Middle frontal gyrus (tissue), 1 donor: ENCODE data around the gene ATOH1.

Source experiments
- DNase-seq: peaks from one replicate; pipeline ENCODE4 v3.0.0-alpha.2; 2015; ENCODE audit warnings: low spot score; ENCODE audit errors: extremely low spot score

Gene ATOH1

GRCh38 chr4:93828332-93828994, at the start of gene ATOH1:
ATOH1 (plus strand) TSS chr4:93828753; CDS start chr4:93828927, 174 bp downstream.
- DNase-seq: no peak

DNA sequence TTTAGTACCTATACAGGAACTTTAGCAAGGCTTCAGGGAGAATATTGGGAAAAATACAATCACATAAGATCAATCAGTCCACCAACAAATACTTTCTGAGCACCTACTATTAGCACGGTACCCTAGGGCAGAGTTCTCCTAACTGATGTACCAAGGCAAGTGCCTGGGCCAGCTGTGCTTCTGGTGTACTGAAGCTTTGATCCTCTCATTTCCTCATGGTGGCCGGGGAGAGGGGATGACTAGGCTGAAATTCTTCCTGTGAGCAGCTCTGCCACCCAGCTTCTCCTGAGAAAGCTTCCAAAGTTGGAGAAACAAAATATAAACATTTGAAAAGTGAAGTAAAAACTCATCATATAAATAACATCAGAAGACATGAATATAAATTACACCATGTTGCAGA, 49.3 kb upstream of the ATOH1 start:
- no peak for DNase-seq

- DNase-seq: no peak
These were observed 48.5 kb upstream of the ATOH1 start for GRCh38 chr4:93780080-93780479.

DNA sequence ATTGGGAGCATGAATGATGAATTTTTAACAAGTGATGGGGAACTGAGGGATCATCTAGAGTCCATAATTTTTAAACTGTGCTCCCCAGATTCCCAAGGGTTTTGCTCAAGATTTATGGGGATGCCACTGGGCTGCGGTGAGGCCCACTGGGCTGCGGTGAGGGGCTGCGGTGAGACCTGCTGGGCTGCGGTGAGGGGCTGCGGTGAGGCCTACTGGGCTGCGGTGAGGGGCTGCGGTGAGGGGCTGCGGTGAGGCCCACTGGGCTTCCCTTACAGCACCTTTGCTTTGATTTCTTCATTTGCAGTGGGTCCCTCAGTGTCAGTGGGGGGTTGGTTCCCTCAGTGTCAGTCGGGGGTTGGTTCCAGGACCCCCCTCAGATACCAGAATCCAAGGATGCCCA, 47.4 kb upstream of the ATOH1 start:
- DNase-seq: no peak

DNA sequence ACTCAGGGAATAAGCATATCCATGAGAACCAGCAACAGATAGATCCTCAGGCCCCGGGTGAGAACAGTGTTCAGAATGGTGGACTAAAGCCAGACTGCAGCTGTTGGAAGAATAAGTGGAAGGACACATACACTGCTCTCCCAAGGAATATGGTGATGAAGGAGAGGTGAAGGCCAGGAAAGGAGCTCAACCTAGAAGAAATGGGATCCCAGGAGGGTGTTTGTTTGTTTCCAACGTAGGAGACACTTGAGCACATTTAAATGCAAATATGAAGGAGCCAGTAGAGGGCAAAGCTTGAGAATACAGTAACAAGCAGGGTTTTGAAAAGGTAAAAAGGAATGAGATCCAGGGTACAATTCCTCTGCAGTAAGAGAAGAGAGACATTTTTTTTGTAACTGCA, 42.4 kb upstream of the ATOH1 start:
- no peak for DNase-seq

DNA sequence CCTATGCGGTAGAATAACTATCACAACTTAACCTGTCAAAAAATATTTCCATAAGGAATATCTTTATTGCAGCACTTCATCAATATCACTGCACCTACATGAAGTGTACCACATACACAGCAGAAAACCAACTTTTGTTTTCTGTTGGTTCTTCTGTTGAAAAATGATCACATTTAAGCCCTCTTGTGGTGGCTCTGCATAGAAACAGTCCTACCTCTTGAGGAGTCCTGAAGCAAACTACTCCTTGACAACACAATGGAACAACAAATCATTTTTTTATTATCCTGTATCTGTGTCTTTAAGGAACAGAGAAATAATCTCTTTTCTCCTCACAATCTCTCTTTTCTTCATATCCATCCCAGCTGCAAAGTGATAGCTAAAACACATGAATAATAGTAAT, 39.8 kb upstream of the ATOH1 start:
- DNase-seq: no peak

GRCh38 chr4:93791570-93792195, 36.9 kb upstream of the ATOH1 start:
- peak; percentile 29 for DNase-seq

DNA sequence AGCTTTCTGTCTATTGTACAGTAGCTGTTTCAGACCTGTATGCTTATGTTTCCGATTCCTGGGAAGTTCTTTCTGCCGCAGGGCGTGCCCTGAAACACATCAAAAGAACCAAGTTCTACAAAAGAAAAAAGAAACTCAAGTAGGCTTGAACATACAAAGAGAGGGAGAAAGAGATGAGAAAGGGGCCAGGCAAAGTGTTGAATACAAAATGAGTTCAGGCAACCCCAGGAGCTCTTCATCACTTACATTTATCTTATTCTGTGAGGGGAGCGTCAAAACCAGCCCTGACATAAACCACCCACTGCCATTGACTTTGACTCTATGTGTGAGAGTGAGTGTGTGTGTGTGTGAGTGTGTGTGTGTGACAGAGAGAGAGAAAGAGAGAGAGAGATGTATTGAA, 26.5 kb upstream of the ATOH1 start:
- DNase-seq: no peak

DNA sequence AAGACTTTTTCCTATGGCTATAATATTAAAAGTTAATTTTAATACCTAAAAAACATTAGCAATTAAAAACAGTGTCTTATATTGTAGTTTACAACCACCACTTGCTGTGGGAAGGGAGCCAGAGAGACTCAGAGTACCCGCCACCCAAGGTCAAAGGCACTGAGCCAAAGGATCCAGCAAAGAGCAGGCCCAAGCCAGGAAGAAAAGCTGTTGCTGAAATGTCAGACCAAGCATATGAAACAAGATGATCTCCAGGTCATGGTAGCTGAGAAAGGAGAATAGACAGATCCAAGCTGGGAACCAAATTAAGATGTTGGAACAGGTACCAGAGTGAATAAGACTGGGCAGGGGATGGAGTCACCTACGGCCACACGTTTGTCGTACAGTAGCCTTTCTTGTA, 18.8 kb upstream of the ATOH1 start:
- no peak for DNase-seq

DNA sequence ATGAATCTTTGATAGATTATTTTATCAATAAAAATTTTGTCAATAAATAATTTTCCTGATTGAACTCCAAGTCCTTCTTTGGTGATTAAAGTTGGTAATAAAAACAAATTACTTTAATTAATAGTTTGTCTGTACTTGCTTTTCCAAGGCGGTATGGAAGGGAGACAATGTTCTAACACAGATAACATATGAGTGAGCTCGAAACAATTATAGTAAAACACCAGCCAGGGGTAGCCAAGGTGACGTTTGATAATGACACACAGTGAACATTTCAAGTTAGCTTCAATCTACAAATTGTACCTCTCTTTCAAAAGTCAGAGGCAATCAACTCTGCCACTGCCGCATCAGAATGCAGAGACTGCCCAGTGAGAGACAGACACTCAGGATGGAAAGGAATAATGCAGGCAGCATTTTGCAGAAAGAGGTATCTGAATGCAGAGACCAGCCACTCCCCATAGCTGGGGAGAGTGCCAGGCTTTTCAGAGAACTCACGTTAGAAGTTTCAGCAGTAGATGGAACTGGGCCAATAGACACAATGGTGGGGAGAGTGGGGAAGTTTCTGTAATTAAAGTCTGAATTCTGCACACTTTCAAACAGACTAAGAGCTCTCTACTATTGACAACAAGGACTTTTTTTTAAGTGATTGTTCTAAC, 18.1 kb upstream of the ATOH1 start:
- no peak for DNase-seq

GRCh38 chr4:93813092-93813491, 15.5 kb upstream of the ATOH1 start:
- DNase-seq: no peak

GRCh38 chr4:93814141-93814540, 14.4 kb upstream of the ATOH1 start:
- no peak for DNase-seq

- DNase-seq: no peak
These were observed 13.8 kb upstream of the ATOH1 start for GRCh38 chr4:93814722-93815121.

DNA sequence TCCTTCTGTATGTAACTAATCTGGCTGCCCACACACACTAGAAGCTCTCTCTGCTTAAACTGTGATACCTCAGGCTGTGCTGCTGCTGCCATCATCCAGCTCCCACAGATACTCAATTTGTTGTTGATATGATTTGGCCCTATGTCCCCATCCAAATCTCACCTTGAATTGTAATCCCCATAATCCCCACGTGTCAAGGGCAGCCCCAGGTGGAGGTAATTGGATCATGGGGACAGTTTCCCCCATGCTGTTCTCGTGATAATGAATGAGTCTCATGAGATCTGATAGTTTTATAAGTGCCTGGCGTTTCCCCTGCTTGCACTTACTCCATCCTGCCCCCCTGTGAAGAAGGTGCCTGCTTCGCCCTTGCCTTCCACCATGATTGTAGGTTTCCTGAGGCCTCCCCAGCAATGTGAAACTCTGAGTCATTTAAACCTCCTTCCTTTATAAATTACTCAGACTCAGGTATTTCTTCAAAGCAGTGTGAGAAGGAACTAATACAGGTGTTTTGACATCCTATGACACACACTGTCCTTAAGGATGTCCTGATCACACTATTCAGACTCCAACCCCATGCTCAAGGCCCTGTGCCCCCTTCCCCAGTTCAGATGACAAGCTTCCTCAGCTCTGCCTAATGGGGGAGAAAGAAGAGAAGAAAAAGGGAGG, 2.9 kb upstream of the ATOH1 start:
- no peak for DNase-seq

DNA sequence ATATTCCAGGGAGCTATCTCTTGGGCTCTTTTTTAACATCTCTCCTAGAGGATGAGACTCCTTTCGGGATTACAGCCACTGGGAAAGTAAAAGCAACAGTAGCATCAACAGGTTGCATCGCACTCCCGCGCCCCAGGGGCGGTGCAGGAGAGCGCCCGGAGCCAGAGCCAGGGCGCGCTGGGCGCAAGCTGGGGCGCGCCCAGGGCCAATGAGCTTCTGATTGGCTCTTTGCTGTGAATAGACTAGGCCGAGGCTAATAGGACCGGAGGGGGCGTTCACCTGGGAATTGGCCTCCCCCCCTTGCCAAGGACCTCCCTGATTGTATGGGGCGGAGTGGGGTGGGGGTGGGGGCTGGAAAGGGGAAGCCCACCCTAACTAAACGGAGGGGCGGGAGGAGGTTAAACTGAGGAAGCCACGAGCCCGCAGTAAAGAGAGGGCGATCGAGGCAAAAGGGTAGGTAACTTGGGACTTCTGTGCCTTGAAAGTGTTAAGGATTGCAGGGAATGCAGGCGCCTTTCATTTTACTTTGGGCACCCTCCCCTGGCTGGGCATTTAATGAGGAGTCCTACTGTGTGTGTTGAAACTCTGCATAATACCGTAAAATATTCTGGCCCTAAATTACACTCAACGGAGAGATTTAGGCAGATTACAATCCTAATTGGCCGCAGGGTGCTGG, 1.1 kb upstream of the ATOH1 start:
- DNase-seq: no peak

DNA sequence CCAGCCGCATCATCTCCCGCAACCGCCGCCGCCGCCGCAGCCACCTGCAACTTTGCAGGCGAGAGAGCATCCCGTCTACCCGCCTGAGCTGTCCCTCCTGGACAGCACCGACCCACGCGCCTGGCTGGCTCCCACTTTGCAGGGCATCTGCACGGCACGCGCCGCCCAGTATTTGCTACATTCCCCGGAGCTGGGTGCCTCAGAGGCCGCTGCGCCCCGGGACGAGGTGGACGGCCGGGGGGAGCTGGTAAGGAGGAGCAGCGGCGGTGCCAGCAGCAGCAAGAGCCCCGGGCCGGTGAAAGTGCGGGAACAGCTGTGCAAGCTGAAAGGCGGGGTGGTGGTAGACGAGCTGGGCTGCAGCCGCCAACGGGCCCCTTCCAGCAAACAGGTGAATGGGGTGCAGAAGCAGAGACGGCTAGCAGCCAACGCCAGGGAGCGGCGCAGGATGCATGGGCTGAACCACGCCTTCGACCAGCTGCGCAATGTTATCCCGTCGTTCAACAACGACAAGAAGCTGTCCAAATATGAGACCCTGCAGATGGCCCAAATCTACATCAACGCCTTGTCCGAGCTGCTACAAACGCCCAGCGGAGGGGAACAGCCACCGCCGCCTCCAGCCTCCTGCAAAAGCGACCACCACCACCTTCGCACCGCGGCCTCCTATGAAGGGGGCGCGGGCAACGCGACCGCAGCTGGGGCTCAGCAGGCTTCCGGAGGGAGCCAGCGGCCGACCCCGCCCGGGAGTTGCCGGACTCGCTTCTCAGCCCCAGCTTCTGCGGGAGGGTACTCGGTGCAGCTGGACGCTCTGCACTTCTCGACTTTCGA, 654 bp downstream of the ATOH1 start:
- DNase-seq: no peak

- no peak for DNase-seq
These were observed 1.5 kb downstream of the ATOH1 start for GRCh38 chr4:93829820-93830687.

DNA sequence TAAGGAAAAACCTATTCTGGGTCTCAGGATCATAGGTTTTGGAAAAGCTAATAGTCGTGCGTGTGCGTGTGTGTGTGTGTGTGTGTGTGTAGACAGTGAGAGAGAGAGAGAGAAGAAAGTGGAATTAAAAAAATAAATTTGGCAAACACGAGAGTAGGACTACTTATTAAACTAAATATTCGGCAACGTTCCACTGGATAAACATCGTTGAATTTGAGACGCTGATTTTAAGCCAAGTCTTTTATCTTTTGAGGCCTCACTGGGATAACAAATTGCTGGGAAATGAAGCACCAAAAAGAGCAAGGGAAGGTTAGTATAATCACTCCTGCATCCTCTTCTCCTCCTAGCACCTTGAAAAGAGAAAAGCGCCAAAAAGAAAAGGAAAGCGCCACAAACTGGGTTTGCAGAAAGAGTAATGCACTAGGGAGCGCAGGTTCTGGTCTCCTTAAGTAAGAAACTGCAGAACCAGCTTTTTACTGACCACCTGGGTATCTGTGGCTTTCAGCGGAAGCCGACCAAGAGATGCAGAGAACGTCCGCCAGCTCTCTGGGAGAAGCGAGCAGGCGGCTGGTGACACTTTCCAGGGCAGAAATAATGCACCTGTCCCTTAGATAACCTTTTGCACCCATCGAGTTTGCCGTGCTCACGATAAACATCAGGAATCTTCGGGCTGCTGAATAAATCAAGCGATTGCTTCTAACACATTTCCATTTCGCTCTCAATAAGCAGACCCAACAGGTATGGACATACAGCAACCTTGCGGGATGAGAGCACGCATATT, 3.4 kb downstream of the ATOH1 start:
- no peak for DNase-seq
